ENCODE results near the gene CHAT. TPM values are rescaled to one million over a fixed set of nuclear protein-coding genes. Genes with fewer than 3 reads are reported as not detected.

Gene CHAT
- 0.62 TPM for polyA plus RNA-seq (2012; ENCODE audit: insufficient read depth, insufficient read length, low read depth)

- peaks cover 6% of the 10 kb centered on the region; the same call in 1 of the 2 replicates for H3K27me3 ChIP-seq
- H3K4me3 ChIP-seq (ENCODE audit: low read depth, low read length): no peak within 1 kb of the TSS
- TF ChIP-seq CTCF (IDR thresholded peaks at IDR 0.05; ENCODE audit: low read depth, low read length): no peak
- DNase-seq: no peak
- no peaks in the 10 kb centered on the region for H3K36me3 ChIP-seq
- no peaks in the 10 kb centered on the region for H3K9me3 ChIP-seq
- peaks cover 24% of the 10 kb centered on the region for H3K4me1 ChIP-seq
Observed at GRCh38 chr10:49613882-49614241, at the start of gene CHAT. Gene CHAT, plus strand, starts transcription at chr10:49614037. Its CDS starts 153 bp downstream, at chr10:49614190.

- TF ChIP-seq CTCF (IDR thresholded peaks at IDR 0.05; ENCODE audit: low read depth, low read length): no peak
- Histone ChIP-seq H3K4me1 (no peaks in the 10 kb centered on the region), H3K9me3 (no peaks in the 10 kb centered on the region), H3K36me3 (no peaks in the 10 kb centered on the region), H3K27me3 (no peaks in the 10 kb centered on the region), H3K4me3 (ENCODE audit: low read depth, low read length) (no peak overlapping the region)
- DNase-seq: no peak
Observed at GRCh38 chr10:49564461-49565009, 49.3 kb upstream of the CHAT start.

GRCh38 chr10:49567810-49568209, 46.0 kb upstream of the CHAT start:
- no peaks in the 10 kb centered on the region for H3K4me1 ChIP-seq
- H3K36me3 ChIP-seq: no peaks in the 10 kb centered on the region
- DNase-seq: no peak
- no peaks in the 10 kb centered on the region for H3K9me3 ChIP-seq
- H3K4me3 ChIP-seq (ENCODE audit: low read depth, low read length): no peak overlapping the region
- no peaks in the 10 kb centered on the region for H3K27me3 ChIP-seq
- no peak for TF ChIP-seq CTCF (IDR thresholded peaks at IDR 0.05; ENCODE audit: low read depth, low read length)

- Histone ChIP-seq H3K36me3 (no peaks in the 10 kb centered on the region), H3K4me3 (ENCODE audit: low read depth, low read length) (no peak overlapping the region), H3K27me3 (no peaks in the 10 kb centered on the region), H3K4me1 (no peaks in the 10 kb centered on the region), H3K9me3 (no peaks in the 10 kb centered on the region)
- TF ChIP-seq CTCF (IDR thresholded peaks at IDR 0.05; ENCODE audit: low read depth, low read length): no peak
- DNase-seq: no peak
Observed at GRCh38 chr10:49568235-49568634, 45.6 kb upstream of the CHAT start.

- Histone ChIP-seq H3K27me3 (no peaks in the 10 kb centered on the region), H3K36me3 (no peaks in the 10 kb centered on the region), H3K9me3 (no peaks in the 10 kb centered on the region), H3K4me3 (ENCODE audit: low read depth, low read length) (no peak overlapping the region), H3K4me1 (no peaks in the 10 kb centered on the region)
- no peak for TF ChIP-seq CTCF (IDR thresholded peaks at IDR 0.05; ENCODE audit: low read depth, low read length)
- DNase-seq: no peak
Observed at GRCh38 chr10:49569031-49569631, 44.7 kb upstream of the CHAT start.

GRCh38 chr10:49571388-49571787, 42.4 kb upstream of the CHAT start:
- H3K36me3 ChIP-seq: no peaks in the 10 kb centered on the region
- H3K27me3 ChIP-seq: no peaks in the 10 kb centered on the region
- no peaks in the 10 kb centered on the region for H3K4me1 ChIP-seq
- no peak for TF ChIP-seq CTCF (IDR thresholded peaks at IDR 0.05; ENCODE audit: low read depth, low read length)
- no peak for DNase-seq
- H3K9me3 ChIP-seq: no peaks in the 10 kb centered on the region
- H3K4me3 ChIP-seq (ENCODE audit: low read depth, low read length): no peak overlapping the region
